GM08714 (cell line): ENCODE data around the gene RAMACL.

ENCODE experiments used
- H3K4me3 ChIP-seq: fragments of 200-500 bp; sonication (Bioruptor generic); 2 replicates; pipeline ENCODE4 v1.5.1; 2014; ENCODE audit warnings: mild to moderate bottlenecking, low read length, inconsistent platforms
- ZNF274 ChIP-seq: IDR thresholded peaks from 2 replicates; pipeline ENCODE4 v1.6.1; 2012; ENCODE audit warnings: mild to moderate bottlenecking, low read depth, low read length

Gene RAMACL

DNA sequence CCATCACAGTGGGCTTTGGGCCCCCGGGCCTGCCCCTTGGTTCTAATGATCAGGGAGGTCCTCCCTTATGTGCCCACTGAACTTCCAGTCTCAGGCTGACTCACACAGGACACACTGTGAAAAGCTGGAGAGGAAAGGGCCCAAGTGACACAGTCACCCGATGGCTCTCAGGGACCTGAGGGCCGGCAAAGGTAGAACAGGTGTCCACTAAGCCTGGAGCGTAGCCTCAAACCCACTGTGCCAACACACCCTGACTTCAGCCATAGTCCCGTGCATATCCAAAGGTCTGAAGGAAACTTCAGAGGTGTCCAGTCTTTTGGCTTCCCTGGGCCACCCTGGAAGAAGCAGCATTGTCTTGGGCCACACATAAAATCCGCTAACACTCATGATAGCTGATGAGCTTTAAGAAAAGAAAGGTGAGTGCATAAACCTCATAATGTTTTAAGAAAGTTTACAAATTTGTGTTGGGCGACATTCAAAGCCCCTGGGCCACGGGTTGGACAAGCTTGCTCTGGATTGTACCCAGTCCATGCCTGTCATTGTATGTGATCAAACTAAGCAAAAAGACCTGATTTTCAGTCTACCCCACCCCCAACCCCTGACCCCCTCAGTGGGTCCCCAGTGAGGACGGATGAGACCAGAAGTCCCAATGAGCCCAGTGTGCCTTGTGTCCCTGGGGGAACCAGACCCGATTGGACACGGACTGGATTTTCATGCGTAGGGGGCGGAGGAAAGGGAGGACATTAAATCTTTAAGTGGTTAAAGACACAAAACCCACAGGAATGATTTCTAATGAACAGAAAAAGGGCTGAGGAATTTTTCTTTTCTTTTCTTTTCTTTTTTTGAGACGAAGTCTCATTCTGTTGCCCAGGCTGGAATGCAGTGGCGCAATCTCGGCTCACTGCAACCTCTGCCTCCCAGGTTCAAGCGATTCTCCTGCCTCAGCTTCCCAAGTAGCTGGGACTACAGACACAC, 6.1 kb downstream of the RAMACL start:
- no peak for TF ChIP-seq ZNF274

DNA sequence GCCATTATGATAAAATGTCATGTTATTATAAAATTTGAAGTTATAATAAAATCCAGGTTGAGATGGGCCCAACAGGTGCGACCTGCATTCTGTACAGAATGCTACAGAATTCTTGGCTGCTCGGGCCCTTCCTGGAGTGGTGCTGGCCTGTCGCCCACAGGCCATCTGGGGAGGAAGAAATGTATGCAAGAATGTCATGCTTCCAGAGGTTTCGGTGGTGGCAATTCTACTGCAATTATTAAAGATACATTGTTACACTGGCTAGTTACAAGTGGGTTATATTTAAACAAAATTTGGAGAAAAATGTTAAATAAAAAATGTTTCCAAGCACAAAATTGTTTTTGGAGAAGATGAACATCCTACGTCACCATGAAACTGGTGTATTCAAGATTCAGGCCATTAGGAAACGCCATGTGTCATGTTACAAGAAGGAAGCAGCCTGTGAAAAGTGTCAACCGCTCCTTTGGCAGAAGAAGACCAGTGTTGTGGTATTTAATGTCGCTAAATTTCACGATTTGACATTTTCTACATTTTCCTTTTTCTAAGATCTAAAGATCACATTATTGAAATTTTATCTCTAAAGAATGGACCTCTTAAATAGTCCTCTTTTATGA, 7.1 kb downstream of the RAMACL start:
- H3K4me3 ChIP-seq: no peak overlapping the region
- no peak for TF ChIP-seq ZNF274

More for the DNA sequence above, 6.1 kb downstream of the RAMACL start:
- H3K4me3 ChIP-seq: no peak overlapping the region

DNA sequence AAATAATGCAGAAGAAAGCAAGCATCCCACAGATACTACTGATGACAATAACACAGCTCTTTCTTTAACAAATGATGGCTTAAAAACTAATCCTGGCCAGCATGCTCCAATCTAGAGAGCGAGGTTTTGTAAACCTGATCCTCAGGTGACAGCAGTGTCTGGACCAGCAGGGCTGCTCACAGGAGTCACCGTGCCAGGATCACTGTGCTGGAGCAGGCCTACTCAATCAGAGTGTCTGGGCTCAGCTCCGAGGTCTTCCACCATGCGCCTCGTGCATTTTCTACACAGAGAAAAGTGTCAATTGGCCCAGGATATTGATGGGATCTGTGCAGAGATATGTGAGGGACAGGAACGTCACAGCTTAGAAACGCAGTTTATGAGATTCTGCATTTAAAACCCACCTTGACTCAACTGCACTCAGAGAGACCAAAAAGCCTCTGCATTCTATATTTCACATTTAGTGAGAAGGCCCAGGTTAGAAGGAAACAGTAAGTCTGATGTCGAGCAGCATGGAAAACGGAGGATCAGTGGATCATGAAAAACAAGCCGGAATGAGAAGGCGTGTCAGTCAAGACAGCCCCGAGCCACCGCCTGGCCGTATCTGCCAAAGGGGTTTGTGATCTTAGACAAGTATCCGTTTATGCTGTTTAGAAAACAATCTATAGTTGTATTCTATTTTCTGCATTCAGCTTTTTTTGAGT, 7.8 kb downstream of the RAMACL start:
- no peak overlapping the region for H3K4me3 ChIP-seq
- TF ChIP-seq ZNF274: no peak

DNA sequence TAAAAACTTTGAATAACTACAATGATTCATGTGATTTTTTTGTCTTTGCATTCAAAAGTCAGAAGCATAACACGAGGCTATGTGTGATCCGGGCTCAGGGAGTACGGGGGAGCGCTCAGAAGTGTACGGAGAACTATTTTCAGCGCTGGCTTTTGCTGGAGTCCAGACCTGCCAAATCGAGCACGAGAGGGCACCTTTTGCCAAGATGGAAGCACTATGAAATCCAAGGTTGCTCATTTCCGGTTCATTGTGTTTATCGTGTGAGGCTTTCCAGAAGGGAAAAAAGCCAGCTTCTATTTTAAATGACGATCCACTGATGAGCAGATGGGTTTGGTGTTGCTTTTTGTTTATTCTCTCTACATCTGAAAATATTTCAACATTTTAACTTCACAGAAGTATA, 11.3 kb downstream of the RAMACL start:
- no peak for TF ChIP-seq ZNF274
- no peak overlapping the region for H3K4me3 ChIP-seq

DNA sequence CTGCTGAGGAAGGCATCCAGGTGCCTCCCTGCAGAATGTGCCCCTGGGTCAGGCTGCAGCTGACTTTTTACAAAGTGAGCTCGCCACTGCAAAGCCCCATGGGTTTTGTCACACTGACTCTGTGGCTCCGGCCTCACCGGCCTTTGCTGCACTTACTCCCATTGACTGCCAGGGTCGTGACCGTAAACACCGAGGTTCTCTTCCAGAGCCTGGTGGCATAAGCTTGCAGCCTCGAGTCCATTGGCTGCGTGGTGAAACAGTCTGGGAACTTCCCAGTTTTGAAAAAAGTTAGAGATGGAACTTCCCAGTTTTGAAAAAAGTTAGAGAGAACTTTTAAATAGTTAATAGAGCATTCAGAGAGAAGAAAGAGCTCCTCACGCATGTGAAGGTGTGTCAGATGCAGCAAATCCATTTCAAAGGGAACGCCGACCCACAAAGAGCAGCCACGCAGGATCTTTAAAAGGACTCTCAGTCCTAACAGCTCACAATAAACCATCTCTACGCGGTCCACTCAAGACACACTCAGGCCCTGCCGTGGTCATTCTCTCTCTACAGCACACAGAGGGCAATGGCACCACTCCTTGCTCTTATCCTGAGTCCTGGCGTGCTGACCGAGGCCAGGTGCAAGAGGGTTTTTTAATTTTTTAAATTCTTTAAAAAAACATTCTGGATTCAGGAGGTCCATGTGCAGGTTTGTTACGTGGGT, 12.8 kb downstream of the RAMACL start:
- TF ChIP-seq ZNF274: no peak
- H3K4me3 ChIP-seq: no peak overlapping the region

DNA sequence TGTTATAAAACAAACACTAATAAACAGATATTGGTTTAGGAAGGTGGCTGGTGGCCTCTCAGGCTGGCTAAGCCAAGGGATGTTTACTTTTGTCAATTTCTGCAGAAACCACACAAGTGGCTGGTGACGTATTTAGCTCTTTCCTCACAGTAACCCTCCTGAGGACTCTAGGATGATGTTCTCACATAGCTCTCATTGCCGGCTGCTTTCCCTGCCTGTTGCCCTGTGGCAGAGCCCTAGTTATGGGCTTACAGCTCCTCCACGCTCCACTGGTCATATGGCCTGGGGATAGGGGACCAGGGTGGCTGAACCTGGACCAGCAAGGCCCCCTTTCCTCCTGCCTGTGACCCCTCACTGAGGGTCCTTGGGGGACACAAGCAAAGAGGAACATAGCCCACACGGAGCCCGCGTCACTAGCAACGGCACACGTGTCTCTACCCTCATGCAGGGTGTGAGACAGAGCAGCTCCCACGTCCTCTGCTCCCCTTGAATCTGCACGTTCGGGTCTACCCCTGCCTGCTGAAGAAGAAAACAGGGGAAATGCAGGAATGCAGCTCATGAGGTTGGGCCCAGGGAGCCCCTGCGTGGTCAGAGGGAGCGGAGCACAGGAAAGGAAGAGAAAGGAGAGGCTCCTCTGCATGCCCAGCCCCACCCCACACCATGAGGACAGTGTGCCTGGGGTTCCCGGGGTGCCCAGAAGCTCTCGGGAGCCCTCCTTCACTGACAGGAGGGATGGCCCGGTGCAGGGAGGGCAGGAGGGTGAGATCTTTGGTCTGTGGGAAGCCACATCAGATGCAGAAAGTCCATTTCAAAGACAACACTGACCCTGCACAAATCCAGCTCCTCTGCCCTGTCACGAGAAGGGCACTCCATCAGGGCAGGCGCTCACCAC, 13.9 kb downstream of the RAMACL start:
- no peak for TF ChIP-seq ZNF274
- H3K4me3 ChIP-seq: no peak overlapping the region

DNA sequence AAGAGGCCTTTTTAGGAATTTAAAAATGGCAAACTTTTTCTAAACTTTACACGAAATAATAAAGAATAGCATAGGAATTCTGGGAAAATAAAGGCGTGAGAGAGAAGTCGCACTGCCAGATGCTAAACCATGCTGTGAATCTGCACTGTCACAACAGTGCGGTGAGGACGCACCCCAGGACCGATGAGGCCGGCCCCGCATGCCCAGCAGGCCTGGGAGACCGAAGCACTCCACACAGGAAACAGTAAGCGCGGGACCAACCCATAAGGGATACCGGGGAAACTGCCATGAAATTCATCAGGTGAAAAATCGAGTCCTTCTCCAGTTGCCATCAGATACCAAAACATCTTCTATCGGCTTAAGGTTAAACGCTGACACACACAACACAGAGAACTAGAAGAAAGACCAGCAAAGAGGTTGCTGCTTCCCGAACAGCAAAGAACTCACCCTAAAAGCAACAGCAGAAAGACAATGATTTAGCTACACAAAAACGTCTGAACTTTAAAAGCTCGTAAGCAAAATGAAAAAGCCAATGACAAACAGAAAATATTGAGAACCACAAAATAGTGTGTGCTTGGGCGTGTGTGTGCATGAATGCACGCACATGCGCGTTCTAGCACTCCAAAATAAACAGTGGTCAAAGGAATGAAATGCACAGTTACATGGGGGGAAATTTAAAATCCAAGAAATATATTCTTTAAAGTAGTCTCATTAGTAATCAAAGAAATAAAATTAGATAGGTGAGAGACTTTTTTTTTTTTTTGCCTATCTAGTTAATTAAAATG, 15.4 kb downstream of the RAMACL start:
- TF ChIP-seq ZNF274: no peak
- H3K4me3 ChIP-seq: no peak overlapping the region

DNA sequence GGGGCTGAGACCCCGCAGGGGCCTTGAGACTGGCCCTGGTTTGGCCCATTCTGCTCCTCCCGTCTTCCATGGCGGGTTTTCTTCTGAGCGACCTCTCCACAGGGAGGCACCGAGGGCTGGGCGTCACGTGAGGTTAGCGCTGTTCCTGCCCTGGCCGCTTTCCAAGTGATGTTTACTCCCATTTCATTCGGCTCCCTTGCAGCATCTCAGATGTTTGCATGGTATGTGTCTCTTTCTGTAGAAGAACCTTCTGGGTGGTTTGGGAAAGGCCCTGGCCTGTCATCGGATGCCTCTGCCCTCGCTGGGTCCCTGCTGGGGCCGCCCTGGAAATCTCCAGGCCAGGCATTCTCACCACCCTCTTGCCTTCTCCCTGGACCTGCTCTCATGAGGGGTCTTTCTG, 17.3 kb downstream of the RAMACL start:
- no peak for TF ChIP-seq ZNF274
- no peak overlapping the region for H3K4me3 ChIP-seq

DNA sequence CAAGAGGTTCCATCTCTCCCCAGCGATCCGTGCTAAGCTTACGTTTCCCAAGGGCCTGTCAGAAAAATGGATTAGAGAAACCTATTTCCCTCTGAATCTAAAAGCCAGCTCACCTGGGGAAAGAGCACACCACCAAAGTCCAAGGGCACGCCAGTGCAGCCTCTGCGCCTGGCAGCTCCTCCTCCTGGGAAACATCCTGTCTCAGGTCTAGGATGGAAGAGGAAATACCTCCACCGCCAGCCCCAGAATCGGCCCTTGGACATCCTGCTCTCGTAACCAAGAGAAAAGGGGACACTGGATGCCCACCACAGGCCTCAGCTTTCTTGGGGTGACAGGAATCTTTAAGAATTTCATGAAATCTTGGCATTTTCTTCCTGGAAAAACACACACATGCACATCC, 18.7 kb downstream of the RAMACL start:
- H3K4me3 ChIP-seq: no peak overlapping the region
- TF ChIP-seq ZNF274: no peak

DNA sequence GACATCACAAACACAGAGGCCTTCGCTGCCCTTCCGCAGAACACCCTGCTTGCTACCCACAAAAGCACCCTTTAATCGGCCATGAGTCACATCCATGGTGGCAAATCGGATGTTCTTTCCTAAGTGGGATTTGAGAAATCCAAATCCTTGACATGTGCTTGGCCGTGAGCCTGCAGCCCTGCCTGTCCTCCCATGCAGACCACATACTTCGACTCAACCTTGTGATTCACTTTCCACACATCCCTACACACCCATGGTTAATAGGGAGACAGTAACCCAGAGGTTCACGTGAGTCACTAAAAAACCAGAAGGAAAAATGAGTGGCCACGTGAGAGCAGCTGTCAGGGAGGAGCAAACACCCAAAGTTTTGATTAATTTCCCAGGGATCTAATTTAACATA, 19.4 kb downstream of the RAMACL start:
- no peak overlapping the region for H3K4me3 ChIP-seq
- no peak for TF ChIP-seq ZNF274

DNA sequence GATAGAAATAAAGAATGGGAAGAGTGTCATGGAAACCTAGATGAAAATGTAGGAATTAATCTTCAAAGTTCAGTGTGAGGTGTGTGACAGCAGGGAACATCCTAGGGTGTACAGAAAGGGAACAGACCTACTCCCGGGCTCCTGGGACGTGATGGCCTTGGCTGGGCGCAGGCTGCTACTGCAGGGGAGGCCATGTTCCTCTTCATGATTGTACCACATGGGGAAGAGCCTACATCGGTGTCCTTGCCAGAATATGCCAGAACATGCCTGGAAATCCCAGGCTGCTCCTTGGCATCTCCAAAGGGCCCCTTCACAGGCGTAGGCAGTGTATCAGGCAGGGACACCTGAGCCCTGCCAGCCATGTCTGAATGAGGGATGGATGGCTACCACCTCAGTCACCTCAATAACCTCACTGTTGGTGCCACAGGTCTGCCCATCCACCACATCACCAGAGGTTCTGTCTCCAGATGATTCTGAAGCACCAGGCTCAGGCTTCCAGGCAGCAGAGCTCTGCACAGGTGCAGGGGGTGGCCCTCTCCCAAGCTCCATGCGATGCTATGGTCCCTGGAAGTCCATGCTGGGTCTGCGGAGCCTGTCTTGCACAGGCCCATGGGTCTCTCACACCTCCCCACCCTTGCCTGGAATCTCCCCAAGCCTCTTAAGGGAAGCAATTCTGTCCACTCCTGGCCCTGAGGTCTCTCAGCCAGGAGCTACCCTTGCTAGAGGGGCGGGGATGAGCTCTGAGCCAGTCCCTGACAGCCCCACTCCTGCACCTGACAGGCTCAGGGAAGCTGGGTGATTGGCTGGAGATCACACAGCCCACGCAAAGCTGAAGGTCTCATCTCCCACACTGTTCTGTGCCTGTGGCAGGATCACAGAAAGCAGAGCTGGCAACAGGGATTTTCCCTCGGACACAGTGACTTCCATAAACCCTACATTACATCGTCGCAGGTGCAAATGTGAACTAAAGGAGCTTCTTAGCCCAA, 20.2 kb downstream of the RAMACL start:
- no peak for TF ChIP-seq ZNF274
- H3K4me3 ChIP-seq: no peak overlapping the region
